ENCODE measurements around the gene PCBP1.
A peak's percentile ranks its signal among the peaks of the same experiment; 100 is the strongest.
"Not testable (repeated sequence)": the region's sequence is repeated elsewhere in the genome, so short reads cannot be mapped to it uniquely, and the experiment has no call there.

The PCBP1 gene

GRCh38 chr2:70124983-70125480 lies 37.8 kb downstream of the PCBP1 start:
- H3K4me3 ChIP-seq (ENCODE audit: low read depth, low read length): peak overlapping the region; percentile 28
- no peak for TF ChIP-seq CTCF (IDR thresholded peaks at IDR 0.05; ENCODE audit: low read depth, low read length)

GRCh38 chr2:70125498-70125898 lies 38.2 kb downstream of the PCBP1 start:
- no peak for TF ChIP-seq CTCF (IDR thresholded peaks at IDR 0.05; ENCODE audit: low read depth, low read length)

GRCh38 chr2:70126413-70126812 lies 39.1 kb downstream of the PCBP1 start:
- TF ChIP-seq CTCF (IDR thresholded peaks at IDR 0.05; ENCODE audit: low read depth, low read length): no peak
- H3K4me3 ChIP-seq (ENCODE audit: low read depth, low read length): no peak overlapping the region

More at GRCh38 chr2:70125498-70125898, 38.2 kb downstream of the PCBP1 start:
- no peak overlapping the region for H3K4me3 ChIP-seq (ENCODE audit: low read depth, low read length)

GRCh38 chr2:70128005-70128404 lies 40.7 kb downstream of the PCBP1 start:
- no peak for TF ChIP-seq CTCF (IDR thresholded peaks at IDR 0.05; ENCODE audit: low read depth, low read length)

GRCh38 chr2:70131344-70132143 lies 44.3 kb downstream of the PCBP1 start:
- not testable (repeated sequence) for H3K4me3 ChIP-seq (ENCODE audit: low read depth, low read length)

More at GRCh38 chr2:70128005-70128404, 40.7 kb downstream of the PCBP1 start:
- no peak overlapping the region for H3K4me3 ChIP-seq (ENCODE audit: low read depth, low read length)

GRCh38 chr2:70132244-70133126 lies 45.2 kb downstream of the PCBP1 start:
- H3K4me3 ChIP-seq (ENCODE audit: low read depth, low read length): peak overlapping the region; percentile 41
- no peak for TF ChIP-seq CTCF (IDR thresholded peaks at IDR 0.05; ENCODE audit: low read depth, low read length)

- no peak for TF ChIP-seq CTCF (IDR thresholded peaks at IDR 0.05; ENCODE audit: low read depth, low read length)
- peak overlapping the region; percentile 41 for H3K4me3 ChIP-seq (ENCODE audit: low read depth, low read length)
Measured at GRCh38 chr2:70133127-70133452, 45.8 kb downstream of the PCBP1 start.
